Hematopoietic multipotent progenitor cell treated with erythropoietin and hydrocortisone succinate and interleukin-3 and kit ligand, for 4 days (in vitro differentiated cells): ENCODE results near the gene DNA2.
"Not testable (repeated sequence)": the region's sequence is repeated elsewhere in the genome, so short reads cannot be mapped to it uniquely, and the experiment has no call there.

Experiments used
- DNase-seq: peaks from one replicate; pipeline ENCODE4 v3.0.0-alpha.2; 2015

DNA2 gene

GRCh38 chr10:68471586-68472408 lies at the start of gene DNA2:
Gene DNA2 (minus strand): TSS chr10:68471973. CDS start chr10:68471864, 109 bp downstream.
- peak; percentile 92 for DNase-seq

GRCh38 chr10:68518609-68519008 lies 46.8 kb upstream of the DNA2 start:
- not testable (repeated sequence) for DNase-seq

- no peak for DNase-seq
These were observed 45.4 kb upstream of the DNA2 start for GRCh38 chr10:68517188-68517587.

GRCh38 chr10:68516766-68517165 lies 45.0 kb upstream of the DNA2 start:
- no peak for DNase-seq

GRCh38 chr10:68516216-68516615 lies 44.4 kb upstream of the DNA2 start:
- not testable (repeated sequence) for DNase-seq

- no peak for DNase-seq
These were observed 36.3 kb upstream of the DNA2 start for GRCh38 chr10:68508090-68508489.

- no peak for DNase-seq
These were observed 34.6 kb upstream of the DNA2 start for GRCh38 chr10:68506411-68506810.

GRCh38 chr10:68502846-68503245 lies 31.1 kb upstream of the DNA2 start:
- DNase-seq: no peak

- DNase-seq: no peak
These were observed 29.9 kb upstream of the DNA2 start for GRCh38 chr10:68501691-68502090.

- DNase-seq: no peak
These were observed 27.8 kb upstream of the DNA2 start for GRCh38 chr10:68499544-68499943.

GRCh38 chr10:68496072-68496471 lies 24.3 kb upstream of the DNA2 start:
- DNase-seq: no peak

- peak; percentile 49 for DNase-seq
These were observed 20.3 kb upstream of the DNA2 start for GRCh38 chr10:68492118-68492517.

GRCh38 chr10:68489919-68490318 lies 18.1 kb upstream of the DNA2 start:
- DNase-seq: no peak

GRCh38 chr10:68474021-68474420 lies 2.2 kb upstream of the DNA2 start:
- DNase-seq: no peak

GRCh38 chr10:68471063-68471585 lies 649 bp downstream of the DNA2 start:
- DNase-seq: peak; percentile 30

GRCh38 chr10:68470300-68470699 lies 1.5 kb downstream of the DNA2 start:
- no peak for DNase-seq

GRCh38 chr10:68469838-68470237 lies 1.9 kb downstream of the DNA2 start:
- DNase-seq: peak; percentile 21

- not testable (repeated sequence) for DNase-seq
These were observed 7.0 kb downstream of the DNA2 start for GRCh38 chr10:68464729-68465128.

- DNase-seq: no peak
These were observed 8.2 kb downstream of the DNA2 start for GRCh38 chr10:68463365-68464093.

- DNase-seq: peak; percentile 27
These were observed 9.2 kb downstream of the DNA2 start for GRCh38 chr10:68462536-68462935.

- DNase-seq: no peak
These were observed 10.7 kb downstream of the DNA2 start for GRCh38 chr10:68461032-68461431.

- DNase-seq: peak; percentile 36
These were observed 22.1 kb downstream of the DNA2 start for GRCh38 chr10:68449698-68450097.

GRCh38 chr10:68446179-68446578 lies 25.6 kb downstream of the DNA2 start:
- no peak for DNase-seq

- DNase-seq: no peak
These were observed 28.8 kb downstream of the DNA2 start for GRCh38 chr10:68442971-68443370.
